Endometrial microvascular endothelial cells (primary cell): ENCODE data around the gene H2BK1. TPM values are rescaled to one million over a fixed set of nuclear protein-coding genes. Genes with fewer than 3 reads are reported as not detected.

Experiments
- in situ Hi-C: cut with HindIII; loops from 2 replicates; pipeline ENCODE4 v1.10.0; 2017; ENCODE audit warnings: low sequenced_read_pairs, low pct_unique_long_range_greater_than_20kb; ENCODE audit errors: inconsistent ontology term
- total RNA-seq: library from RNA; depleted of rRNA; stranded (reverse); fragments of >200 nt; gene quantifications from one replicate; pipeline ENCODE4 v1.2.3, GENCODE V29; 2015; ENCODE audit errors: inconsistent ontology term

The H2BK1 gene
- total RNA-seq, 1 donor from 2014 or later = not detected

GRCh38 chr7:151235091-151235787 is 25.0 kb upstream of the H2BK1 start:
- in situ Hi-C loops = no loop called here

- in situ Hi-C loops = no loop called here
Observed at GRCh38 chr7:151233804-151234203, 23.5 kb upstream of the H2BK1 start.

GRCh38 chr7:151232917-151233701 is 22.8 kb upstream of the H2BK1 start:
- in situ Hi-C loops = no loop called here

- in situ Hi-C loops = no loop called here
Observed at GRCh38 chr7:151232091-151232916, 22.0 kb upstream of the H2BK1 start, which contains the start of gene CHPF2. Gene CHPF2 (plus strand): TSS chr7:151232483. CDS start chr7:151234012, 1,529 bp downstream.

- in situ Hi-C loops = no loop called here
Observed at GRCh38 chr7:151231080-151231479, 20.8 kb upstream of the H2BK1 start.

GRCh38 chr7:151229249-151229648 is 19.0 kb upstream of the H2BK1 start:
- in situ Hi-C loops = no loop called here

GRCh38 chr7:151228024-151228866 is 18.0 kb upstream of the H2BK1 start:
- in situ Hi-C loops = no loop called here

GRCh38 chr7:151226875-151227782 is 16.8 kb upstream of the H2BK1 start, which contains the start of gene ABCF2:
Gene ABCF2 (minus strand): TSS chr7:151227205. CDS start chr7:151226458, 747 bp downstream.
- in situ Hi-C loops = no loop called here

GRCh38 chr7:151226560-151226874 is 16.2 kb upstream of the H2BK1 start:
- in situ Hi-C loops = no loop called here

GRCh38 chr7:151225948-151226510 is 15.7 kb upstream of the H2BK1 start:
- in situ Hi-C loops = no loop called here

GRCh38 chr7:151223728-151224127 is 13.4 kb upstream of the H2BK1 start:
- in situ Hi-C loops = no loop called here

- in situ Hi-C loops = no loop called here
Observed at GRCh38 chr7:151218170-151218569, 7.9 kb upstream of the H2BK1 start.

- in situ Hi-C loops = no loop called here
Observed at GRCh38 chr7:151215396-151215795, 5.1 kb upstream of the H2BK1 start.

- in situ Hi-C loops = no loop called here
Observed at GRCh38 chr7:151213826-151214225, 3.5 kb upstream of the H2BK1 start.

- in situ Hi-C loops = no loop called here
Observed at GRCh38 chr7:151212626-151213025, 2.3 kb upstream of the H2BK1 start.

GRCh38 chr7:151211155-151211772 is 976 bp upstream of the H2BK1 start:
- in situ Hi-C loops = no loop called here

- in situ Hi-C loops = no loop called here
Observed at GRCh38 chr7:151209588-151209987, 700 bp downstream of the H2BK1 start.
